GM19397 (cell line): ENCODE measurements around the gene ZNF488.

Experiments
- ATAC-seq: cut with Tn5 transposase; IDR thresholded peaks from one replicate; pipeline ENCODE4 v1.9.1; 2021; ENCODE audit warnings: mild to moderate bottlenecking, moderate library complexity; ENCODE audit not compliant: unreplicated experiment

ZNF488 gene

DNA sequence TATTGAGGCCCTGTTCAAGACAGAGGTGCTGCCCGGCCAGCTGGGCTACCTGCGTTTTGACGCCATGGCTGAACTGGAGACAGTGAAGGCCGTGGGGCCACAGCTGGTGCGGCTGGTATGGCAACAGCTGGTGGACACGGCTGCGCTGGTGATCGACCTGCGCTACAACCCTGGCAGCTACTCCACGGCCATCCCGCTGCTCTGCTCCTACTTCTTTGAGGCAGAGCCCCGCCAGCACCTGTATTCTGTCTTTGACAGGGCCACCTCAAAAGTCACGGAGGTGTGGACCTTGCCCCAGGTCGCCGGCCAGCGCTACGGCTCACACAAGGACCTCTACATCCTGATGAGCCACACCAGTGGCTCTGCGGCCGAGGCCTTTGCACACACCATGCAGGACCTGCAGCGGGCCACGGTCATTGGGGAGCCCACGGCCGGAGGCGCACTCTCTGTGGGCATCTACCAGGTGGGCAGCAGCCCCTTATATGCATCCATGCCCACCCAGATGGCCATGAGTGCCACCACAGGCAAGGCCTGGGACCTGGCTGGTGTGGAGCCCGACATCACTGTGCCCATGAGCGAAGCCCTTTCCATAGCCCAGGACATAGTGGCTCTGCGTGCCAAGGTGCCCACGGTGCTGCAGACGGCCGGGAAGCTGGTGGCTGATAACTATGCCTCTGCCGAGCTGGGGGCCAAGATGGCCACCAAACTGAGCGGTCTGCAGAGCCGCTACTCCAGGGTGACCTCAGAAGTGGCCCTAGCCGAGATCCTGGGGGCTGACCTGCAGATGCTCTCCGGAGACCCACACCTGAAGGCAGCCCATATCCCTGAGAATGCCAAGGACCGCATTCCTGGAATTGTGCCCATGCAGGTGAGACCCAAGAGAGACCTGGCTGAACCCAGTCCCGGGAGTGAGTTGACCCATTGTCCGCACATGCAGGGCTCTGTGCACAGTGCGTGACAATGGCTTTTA lies 33.1 kb downstream of the ZNF488 start:
- no peak for ATAC-seq

DNA sequence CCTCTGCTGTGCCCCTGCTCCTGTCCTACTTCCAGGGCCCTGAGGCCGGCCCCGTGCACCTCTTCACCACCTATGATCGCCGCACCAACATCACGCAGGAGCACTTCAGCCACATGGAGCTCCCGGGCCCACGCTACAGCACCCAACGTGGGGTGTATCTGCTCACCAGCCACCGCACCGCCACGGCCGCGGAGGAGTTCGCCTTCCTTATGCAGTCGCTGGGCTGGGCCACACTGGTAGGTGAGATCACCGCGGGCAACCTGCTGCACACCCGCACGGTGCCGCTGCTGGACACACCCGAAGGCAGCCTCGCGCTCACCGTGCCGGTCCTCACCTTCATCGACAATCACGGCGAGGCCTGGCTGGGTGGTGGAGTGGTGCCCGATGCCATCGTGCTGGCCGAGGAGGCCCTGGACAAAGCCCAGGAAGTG lies 34.1 kb downstream of the ZNF488 start:
- no peak for ATAC-seq

DNA sequence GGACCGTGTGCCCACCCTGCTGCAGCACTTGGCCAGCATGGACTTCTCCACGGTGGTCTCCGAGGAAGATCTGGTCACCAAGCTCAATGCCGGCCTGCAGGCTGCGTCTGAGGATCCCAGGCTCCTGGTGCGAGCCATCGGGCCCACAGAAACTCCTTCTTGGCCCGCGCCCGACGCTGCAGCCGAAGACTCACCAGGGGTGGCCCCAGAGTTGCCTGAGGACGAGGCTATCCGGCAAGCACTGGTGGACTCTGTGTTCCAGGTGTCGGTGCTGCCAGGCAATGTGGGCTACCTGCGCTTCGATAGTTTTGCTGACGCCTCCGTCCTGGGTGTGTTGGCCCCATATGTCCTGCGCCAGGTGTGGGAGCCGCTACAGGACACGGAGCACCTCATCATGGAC lies 34.6 kb downstream of the ZNF488 start:
- no peak for ATAC-seq

DNA sequence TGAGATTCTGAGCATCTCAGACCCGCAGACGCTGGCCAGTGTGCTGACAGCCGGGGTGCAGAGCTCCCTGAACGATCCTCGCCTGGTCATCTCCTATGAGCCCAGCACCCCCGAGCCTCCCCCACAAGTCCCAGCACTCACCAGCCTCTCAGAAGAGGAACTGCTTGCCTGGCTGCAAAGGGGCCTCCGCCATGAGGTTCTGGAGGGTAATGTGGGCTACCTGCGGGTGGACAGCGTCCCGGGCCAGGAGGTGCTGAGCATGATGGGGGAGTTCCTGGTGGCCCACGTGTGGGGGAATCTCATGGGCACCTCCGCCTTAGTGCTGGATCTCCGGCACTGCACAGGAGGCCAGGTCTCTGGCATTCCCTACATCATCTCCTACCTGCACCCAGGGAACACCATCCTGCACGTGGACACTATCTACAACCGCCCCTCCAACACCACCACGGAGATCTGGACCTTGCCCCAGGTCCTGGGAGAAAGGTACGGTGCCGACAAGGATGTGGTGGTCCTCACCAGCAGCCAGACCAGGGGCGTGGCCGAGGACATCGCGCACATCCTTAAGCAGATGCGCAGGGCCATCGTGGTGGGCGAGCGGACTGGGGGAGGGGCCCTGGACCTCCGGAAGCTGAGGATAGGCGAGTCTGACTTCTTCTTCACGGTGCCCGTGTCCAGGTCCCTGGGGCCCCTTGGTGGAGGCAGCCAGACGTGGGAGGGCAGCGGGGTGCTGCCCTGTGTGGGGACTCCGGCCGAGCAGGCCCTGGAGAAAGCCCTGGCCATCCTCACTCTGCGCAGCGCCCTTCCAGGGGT lies 35.2 kb downstream of the ZNF488 start:
- ATAC-seq = no peak

DNA sequence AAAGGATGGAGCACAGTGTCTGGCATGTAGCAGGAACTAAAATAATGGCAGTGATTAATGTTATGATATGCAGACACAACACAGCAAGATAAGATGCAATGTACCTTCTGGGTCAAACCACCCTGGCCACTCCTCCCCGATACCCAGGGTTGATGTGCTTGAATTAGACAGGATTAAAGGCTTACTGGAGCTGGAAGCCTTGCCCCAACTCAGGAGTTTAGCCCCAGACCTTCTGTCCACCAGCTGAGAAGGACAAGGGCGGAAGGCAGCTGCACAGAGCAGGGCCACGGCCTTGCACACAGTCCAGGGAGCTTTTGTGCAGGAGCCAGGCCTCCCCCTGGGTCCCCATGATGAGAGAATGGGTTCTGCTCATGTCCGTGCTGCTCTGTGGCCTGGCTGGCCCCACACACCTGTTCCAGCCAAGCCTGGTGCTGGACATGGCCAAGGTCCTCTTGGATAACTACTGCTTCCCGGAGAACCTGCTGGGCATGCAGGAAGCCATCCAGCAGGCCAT lies 35.9 kb downstream of the ZNF488 start, which contains the start of gene RBP3:
RBP3 (plus strand) TSS at position 226 of the 514 bp plus-strand sequence; CDS start at position 348, 122 bp downstream.
- ATAC-seq = no peak

DNA sequence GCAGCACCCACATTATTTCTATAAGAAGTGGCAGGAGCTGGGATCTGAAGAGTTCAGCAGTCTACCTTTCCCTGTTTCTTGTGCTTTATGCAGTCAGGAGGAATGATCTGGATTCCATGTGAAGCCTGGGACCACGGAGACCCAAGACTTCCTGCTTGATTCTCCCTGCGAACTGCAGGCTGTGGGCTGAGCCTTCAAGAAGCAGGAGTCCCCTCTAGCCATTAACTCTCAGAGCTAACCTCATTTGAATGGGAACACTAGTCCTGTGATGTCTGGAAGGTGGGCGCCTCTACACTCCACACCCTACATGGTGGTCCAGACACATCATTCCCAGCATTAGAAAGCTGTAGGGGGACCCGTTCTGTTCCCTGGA lies 36.8 kb downstream of the ZNF488 start:
- ATAC-seq = no peak

DNA sequence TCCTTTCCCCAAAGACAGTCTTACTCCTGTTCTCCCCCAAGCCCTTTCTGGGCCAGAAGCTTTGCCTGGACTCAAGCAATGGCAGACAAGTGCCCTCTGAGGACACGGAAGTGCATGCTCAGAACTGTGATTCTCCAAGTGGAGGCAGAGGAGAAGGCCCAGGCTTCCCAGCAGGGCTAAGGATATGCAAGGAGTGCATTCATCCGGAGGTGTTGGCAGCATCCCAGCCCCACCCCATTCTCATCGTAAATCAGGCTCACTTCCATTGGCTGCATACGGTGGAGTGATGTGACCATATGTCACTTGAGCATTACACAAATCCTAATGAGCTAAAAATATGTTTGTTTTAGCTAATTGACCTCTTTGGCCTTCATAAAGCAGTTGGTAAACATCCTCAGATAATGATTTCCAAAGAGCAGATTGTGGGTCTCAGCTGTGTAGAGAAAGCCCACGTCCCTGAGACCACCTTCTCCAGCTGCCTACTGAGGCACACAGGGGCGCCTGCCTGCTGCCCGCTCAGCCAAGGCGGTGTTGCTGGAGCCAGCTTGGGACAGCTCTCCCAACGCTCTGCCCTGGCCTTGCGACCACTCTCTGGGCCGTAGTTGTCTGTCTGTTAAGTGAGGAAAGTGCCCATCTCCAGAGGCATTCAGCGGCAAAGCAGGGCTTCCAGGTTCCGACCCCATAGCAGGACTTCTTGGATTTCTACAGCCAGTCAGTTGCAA lies 37.4 kb downstream of the ZNF488 start:
- no peak for ATAC-seq

DNA sequence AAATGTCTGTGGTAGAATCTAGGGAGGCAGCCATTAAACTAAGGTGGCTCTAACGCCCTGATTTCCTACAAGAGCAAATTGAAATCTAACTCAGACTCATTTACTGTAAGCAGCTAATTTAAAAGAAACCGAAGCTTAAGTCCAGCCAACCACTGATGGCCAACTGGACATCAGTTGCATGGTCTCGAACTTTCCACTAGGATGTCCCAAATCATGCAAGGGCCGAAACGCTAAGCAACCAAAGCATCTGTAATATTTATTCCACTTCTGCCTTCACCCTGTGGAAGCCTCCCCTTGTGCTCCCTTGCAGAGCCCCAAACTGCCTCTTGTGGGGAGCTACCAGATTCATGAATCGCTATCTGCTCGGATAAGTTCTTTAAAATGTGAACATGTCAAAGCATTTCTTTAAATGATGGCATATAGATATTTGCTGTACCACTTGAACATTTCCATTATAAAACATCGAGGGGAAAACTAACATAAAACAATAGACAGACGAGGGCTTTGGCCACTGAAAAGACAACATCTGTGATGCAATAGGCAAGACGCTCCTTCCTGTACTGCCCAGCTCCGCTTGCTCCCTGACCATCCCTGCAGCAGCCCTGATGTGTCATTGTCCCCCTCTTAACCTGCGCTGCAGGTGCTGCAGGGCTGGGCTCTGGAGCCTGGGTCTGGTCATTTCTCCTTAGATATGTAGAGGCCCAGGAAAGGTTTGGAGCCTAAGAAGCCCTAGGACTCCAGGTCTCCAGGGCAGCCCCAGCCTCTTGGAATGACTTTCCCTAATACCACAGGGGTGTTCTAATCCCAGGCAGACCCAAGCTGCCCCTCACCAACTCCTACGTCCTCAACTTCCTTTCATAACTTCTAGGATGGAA lies 38.9 kb downstream of the ZNF488 start:
- no peak for ATAC-seq

DNA sequence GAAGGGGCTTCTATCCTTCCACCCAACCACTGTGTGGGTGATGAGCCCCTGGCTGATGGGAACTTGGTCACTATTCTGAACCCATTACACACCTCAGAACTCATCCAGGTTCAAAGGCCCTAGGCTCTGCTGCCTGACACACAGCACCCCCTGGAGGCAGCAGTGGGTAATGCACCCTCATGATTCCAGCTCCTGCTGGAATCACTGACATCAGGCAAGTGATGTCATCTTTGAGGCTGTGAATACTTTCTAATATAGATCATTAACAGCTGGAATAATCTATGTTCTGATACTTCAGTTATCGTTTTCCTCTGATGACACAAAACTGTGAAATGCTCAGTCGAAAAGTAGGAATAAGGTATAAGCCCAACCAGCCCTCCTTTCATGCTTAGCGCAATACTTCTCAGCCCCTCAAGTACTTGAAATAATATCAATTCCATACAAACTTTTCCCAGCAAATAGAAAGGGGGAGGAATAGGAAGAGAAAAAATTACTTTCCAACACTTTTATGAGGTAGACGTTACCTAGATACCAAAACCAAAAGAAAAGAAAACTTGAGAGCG lies 43.4 kb downstream of the ZNF488 start:
- peak; percentile 66 for ATAC-seq

DNA sequence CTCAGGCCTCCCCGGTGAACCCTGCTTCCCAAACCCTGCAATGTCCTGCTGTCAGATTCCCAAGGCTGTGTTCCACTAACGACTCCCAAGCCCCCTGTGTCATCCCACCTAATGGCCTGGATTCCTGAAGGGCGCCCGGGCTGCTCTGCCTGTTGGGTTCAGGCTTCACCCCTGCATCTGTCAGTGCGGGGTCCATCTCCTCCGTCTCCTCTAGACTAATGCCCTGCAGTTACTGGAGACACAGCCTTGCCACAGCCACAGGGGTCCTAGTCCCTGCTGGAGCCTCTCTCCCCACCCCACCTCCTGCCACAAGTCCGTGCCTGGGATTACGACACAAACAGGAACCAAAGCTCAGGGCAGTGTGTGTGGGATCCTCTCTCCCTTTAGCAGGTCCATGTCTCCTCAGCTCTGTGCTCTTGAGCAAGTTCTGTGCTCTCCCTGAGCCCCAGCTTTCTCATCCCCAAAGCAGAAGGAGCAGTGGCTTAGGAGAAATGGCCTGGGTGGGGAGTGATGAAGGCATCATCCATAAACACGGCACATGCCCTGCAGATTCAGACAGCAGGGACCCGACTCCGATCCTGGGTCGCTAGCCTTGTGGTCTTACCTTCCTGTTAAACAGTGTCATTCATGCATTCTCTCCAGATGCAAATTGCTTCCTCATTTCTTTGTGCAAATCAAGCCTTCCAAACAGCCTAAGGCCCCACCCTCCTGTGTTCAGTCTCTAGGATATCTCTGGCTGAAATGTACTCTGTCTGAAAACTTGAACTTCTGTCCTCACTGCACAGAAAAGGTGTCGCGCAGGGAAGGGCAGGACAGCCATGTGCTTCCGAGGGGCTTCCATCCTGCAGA lies 44.1 kb downstream of the ZNF488 start:
- peak; percentile 28 for ATAC-seq

DNA sequence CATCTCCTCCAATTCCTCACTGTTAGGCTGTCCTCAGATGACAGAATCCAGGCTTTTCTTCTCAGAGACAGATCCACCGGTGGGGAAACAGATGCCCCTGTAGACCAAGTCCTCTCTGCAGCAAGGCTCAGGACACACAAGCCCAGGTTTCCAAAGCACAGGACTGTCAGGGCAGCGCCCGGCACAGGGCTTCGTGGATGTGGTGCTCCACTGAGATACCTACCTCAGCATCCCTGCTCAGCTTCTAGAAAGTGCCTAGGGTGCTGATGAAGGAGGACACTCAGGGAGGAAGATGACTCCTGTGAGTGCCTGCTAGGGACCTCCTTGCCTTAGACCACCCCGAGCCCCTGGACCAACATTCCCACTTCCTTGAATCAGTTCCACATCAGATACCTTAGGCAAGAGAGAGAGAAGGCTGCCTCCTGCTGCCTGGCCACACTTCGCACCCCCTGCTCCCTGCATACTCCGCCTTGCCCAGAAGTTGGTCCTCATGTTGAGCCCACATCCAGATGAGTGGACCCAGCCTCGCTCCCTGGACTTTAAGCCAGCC lies 44.8 kb downstream of the ZNF488 start:
- ATAC-seq = no peak

DNA sequence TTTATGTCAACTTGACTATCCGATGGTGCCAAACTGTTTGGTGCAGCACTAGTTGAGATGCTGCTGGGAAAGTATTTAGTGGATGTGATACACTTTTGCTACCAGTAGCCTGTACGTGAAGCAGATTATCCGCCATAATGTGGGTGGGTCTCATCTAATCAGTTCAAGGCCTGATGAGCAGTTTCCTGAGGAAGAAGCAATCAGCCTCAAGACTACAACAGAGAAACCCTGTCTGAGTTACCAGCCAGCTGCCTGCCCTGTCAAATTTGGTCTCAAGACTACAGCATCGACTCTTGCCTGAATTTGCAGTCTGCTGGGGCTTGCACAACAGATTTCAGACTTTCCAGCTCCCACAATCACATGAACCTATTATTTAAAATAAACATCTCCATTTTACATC lies 46.8 kb downstream of the ZNF488 start:
- ATAC-seq = no peak

DNA sequence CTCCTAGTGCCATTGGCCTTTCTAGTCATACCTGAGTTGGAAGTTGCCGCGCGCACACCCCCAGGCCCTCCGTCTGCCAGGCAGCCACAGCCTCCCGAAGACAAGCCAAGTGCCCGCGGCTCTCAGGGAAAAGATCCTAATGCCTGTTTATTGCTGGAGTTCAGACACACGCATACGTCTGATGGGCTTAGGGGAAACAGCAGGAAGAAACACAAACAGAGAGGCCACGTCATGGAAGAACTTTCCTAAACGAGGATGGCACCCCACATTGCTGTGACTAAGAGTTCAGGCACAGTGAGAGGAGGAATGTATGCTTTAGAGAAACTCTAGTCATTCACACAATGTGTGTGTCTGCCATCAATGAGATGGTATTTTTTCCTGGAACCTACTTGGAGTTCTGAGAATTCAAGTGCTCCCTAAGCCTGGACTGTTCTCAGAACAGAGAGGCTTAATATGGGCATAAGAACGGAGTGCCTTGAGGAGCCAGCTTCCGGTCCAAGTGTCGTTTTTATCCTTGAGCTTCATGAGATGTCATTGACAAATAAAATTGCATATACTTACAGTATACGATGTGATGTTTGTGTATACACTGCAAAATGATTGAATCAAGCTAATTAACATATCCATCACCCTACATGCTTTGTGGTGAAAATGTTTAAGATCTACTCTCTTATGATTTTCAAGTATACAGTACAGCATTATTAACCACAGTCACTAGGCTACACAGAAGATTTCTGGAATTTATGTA lies 47.5 kb downstream of the ZNF488 start:
- no peak for ATAC-seq

DNA sequence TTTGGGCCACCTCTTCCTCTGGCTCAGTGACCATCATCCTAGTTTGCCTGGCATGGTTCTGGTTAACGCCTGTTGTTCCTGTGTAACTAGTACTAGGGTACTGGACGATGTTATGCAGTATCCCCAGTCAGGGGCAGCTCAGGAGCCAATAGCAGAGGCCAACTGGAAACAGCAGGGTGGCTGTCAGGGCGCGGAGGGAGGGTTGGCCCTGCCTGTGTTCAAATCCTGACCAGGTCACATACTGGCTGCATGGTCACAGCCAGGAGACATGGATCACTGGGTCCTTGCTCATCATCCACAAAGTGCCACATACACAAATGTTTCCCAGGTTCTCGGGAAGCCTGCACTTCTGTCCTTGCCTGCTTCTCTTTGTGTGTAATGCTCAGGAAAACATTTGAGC lies 48.2 kb downstream of the ZNF488 start:
- no peak for ATAC-seq

DNA sequence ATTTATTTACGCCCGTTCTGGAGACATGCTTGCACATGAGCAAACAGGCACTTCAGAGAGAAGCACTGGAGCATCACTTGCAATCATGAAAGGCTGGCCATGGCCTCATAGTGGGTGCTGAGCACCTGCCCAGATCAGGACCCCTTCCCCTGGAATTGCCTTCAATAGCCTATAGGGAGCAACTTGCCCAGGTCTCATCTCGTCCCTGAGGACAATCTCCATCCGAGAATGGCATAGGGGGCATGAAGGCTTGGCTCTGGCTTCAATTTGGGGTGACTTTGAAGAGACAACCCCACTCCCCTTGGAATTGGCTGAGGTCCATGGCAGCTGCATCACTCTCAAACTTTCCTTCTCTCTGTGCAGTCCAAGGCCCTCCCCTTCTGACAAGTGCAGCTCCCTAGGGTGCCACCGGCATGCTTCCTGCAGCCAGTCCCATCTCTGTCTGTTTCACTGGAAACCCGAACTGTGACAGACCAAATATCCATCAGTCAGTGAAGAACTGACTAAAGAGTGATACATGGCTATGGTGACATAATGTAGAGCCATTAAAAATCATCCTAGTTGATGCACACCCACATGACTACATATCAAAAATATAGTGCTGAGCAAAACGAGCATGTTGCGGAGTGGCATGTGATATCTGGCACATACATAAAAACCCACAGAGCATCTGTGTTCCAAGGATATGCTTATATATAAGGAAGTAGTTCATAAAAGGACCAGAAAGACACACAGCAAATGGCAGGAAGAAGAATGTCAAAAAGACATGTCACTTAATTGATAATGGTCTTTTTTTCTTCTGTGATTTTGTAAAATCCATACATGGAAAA lies 49.4 kb downstream of the ZNF488 start:
- ATAC-seq = no peak

DNA sequence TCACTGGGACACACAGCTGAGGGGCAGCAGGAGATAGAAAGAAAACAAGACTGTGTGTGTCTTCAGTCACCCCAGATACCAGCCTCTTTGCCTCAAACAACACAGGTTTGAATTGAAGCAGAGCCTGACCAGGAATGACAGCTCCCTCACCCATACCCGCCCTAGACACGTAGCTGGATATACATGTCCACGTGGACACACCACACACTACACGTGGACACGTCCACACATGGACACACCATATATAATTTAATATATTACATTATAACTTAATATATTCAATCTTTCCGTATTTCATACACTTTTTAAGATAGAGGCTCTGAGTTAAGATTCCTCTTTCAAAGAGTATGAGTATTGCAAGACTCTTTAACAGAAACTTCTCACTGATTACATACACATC lies 50.6 kb downstream of the ZNF488 start:
- no peak for ATAC-seq

DNA sequence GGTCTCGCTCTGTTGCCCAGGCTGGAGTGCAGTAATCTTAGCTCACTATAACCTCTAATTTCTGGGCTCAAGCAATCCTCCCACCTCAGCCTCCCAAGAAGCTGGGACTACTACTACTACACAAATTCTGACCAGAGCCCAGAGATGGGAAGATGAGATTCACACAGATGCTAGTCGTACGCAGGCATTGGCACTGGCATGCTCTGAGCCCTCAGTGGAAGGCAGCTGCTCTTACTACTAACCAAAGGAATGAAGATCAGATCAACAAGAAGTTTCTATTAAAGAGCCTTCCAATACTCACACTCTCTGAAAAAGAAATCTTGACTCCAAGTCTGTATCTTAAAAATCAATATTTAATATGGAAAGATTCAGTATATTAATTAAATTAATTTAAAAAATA lies 51.1 kb downstream of the ZNF488 start:
- no peak for ATAC-seq
